Measurements from ENCODE around the gene SMIM38.

DNA sequence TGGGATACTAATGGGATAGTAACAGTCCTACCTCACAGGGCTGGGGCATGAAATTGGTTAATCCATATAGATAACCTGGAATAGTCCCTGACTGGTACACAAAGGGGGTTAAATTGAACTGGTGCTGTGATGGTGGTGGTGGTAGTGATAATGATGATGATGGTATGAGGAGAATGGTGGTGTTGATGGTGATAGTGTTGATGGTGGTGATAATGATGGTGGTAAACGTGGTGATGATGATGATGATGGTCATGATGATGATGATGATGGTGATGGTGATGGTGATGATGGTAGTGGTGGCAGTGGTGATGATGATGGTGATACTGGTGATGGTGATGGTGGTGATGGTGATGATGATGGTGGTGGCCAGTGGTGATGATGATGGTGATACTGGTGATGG is 38.7 kb downstream of the SMIM38 start:
- TF ChIP-seq, protein P1, sequence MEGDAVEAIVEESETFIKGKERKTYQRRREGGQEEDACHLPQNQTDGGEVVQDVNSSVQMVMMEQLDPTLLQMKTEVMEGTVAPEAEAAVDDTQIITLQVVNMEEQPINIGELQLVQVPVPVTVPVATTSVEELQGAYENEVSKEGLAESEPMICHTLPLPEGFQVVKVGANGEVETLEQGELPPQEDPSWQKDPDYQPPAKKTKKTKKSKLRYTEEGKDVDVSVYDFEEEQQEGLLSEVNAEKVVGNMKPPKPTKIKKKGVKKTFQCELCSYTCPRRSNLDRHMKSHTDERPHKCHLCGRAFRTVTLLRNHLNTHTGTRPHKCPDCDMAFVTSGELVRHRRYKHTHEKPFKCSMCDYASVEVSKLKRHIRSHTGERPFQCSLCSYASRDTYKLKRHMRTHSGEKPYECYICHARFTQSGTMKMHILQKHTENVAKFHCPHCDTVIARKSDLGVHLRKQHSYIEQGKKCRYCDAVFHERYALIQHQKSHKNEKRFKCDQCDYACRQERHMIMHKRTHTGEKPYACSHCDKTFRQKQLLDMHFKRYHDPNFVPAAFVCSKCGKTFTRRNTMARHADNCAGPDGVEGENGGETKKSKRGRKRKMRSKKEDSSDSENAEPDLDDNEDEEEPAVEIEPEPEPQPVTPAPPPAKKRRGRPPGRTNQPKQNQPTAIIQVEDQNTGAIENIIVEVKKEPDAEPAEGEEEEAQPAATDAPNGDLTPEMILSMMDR (IDR thresholded peaks at IDR 0.05) = no peak
- TF ChIP-seq POLR2A (IDR thresholded peaks at IDR 0.05) = no peak
- TF ChIP-seq POLR2AphosphoS5 (IDR thresholded peaks at IDR 0.05; ENCODE audit: insufficient read depth in 1 of 2, low read depth in 1 of 2) = no peak
